ENCODE measurements around the gene GTF2H2.
"Not testable (repeated sequence)": the region's sequence is repeated elsewhere in the genome, so short reads cannot be mapped to it uniquely, and the experiment has no call there.

Gene GTF2H2

GRCh38 chr5:71018376-71019005, 49.0 kb downstream of the GTF2H2 start:
- intact Hi-C loops (cut with DNase I); DNase-seq: not testable (repeated sequence)

GRCh38 chr5:71014176-71014575, 53.3 kb downstream of the GTF2H2 start:
- intact Hi-C loops (cut with DNase I): no loop called here
- no peak for DNase-seq

- no peak for DNase-seq
- intact Hi-C loops (cut with DNase I): no loop called here
Measured at GRCh38 chr5:71013575-71013974, 53.9 kb downstream of the GTF2H2 start.

GRCh38 chr5:71011194-71011792, 56.2 kb downstream of the GTF2H2 start:
- intact Hi-C loops (cut with DNase I): no loop called here
- DNase-seq: no peak

GRCh38 chr5:71006983-71007382, 60.5 kb downstream of the GTF2H2 start:
- DNase-seq: peak in 1 of 42 donors; percentile 2

More at GRCh38 chr5:71006983-71007382, 60.5 kb downstream of the GTF2H2 start:
- intact Hi-C loops (cut with DNase I): not testable (repeated sequence)

All from head of caudate nucleus (tissue), 42 donors.